GM10266 (cell line): ENCODE data around the gene ALLC.

ENCODE experiments used
- DNase-seq: peaks from one replicate; pipeline ENCODE4 v3.0.0; 2012; ENCODE audit errors: extremely low spot score
- TF ChIP-seq, protein P1 (sequence below): IDR thresholded peaks from 2 replicates; pipeline ENCODE4 v1.5.1; 2012; ENCODE audit warnings: mild to moderate bottlenecking, low read depth; ENCODE audit not compliant: control insufficient read depth, insufficient read depth; ENCODE audit errors: missing control alignments

ALLC gene

GRCh38 chr2:3644246-3644525 lies 13.8 kb upstream of the ALLC start:
- no peak for DNase-seq
- TF ChIP-seq, protein P1, sequence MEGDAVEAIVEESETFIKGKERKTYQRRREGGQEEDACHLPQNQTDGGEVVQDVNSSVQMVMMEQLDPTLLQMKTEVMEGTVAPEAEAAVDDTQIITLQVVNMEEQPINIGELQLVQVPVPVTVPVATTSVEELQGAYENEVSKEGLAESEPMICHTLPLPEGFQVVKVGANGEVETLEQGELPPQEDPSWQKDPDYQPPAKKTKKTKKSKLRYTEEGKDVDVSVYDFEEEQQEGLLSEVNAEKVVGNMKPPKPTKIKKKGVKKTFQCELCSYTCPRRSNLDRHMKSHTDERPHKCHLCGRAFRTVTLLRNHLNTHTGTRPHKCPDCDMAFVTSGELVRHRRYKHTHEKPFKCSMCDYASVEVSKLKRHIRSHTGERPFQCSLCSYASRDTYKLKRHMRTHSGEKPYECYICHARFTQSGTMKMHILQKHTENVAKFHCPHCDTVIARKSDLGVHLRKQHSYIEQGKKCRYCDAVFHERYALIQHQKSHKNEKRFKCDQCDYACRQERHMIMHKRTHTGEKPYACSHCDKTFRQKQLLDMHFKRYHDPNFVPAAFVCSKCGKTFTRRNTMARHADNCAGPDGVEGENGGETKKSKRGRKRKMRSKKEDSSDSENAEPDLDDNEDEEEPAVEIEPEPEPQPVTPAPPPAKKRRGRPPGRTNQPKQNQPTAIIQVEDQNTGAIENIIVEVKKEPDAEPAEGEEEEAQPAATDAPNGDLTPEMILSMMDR: no peak

- TF ChIP-seq, protein P1: no peak
- DNase-seq: no peak
Measured at GRCh38 chr2:3644891-3645605, 13.0 kb upstream of the ALLC start.

DNA sequence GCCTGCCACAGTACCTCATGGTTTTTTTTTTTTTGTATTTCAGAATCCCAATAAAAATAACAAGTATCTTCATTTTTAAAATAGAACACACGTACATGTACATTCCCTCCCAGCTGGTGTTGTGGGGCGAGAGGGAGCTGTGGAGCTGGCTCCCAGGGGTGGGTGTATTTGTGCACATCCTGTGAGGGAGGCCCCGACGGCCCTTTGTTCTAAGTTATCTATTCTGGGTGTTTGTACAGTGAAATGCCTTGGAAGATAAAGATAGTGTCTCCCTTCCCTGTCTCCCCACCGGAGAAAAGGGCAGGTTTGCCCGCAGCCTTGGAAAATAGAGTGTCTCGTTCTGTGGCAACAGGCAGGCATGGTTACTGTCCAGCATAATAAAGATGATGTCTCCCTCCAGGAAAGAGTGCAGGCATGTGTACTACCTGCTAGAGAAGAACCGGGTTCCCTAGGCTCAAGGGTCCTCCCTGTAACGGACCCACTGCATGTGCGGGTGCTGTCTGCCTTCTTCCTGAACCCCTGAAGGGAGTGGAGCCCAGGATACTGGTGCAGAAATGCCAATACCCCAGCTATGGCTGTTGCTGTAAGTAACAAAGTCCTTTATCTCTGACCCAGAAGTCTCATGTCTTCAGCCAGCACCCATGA lies 12.1 kb upstream of the ALLC start:
- no peak for DNase-seq
- TF ChIP-seq, protein P1: no peak

DNA sequence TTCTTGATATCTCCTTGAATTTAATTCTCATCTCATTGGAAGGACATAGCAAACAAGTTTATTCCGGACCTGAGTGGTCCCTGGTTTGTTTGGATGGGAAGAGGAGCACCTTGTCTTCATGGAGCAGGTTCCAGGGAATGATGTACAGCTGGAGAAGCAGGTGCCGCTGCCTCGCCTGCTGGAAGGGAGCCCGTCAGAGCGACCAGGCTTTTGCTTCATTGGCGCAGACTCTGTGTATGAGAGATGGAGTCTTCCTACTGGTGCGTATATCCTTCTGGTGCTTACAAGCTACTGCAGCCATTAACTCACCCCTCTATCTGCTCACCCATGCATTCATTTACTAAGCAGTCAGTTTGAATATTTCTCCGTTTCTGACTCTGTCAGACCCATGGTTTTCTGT lies 11.6 kb upstream of the ALLC start:
- DNase-seq: no peak

DNA sequence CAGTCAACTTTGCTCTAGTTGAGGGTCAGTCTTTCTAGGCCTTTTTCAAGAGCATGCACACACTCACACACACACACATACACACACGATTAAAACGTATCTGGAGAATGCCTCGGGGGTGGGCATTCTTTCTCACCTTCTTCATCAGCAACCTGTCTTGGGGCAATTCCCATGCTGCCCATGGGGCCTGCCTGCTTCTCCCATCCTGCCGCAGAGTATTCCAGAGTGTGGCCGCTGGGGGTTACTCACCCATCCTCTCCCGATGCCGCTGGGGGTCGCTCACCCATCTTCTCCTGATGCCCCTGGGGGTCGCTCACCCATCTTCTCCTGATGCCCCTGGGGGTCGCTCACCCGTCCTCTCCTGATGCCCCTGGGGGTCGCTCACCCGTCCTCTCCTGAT lies 10.8 kb upstream of the ALLC start:
- TF ChIP-seq, protein P1: no peak
- no peak for DNase-seq

More for the DNA sequence above, 11.6 kb upstream of the ALLC start:
- TF ChIP-seq, protein P1: no peak

GRCh38 chr2:3647831-3648651 lies 10.0 kb upstream of the ALLC start:
- DNase-seq: no peak
- TF ChIP-seq, protein P1: no peak

DNA sequence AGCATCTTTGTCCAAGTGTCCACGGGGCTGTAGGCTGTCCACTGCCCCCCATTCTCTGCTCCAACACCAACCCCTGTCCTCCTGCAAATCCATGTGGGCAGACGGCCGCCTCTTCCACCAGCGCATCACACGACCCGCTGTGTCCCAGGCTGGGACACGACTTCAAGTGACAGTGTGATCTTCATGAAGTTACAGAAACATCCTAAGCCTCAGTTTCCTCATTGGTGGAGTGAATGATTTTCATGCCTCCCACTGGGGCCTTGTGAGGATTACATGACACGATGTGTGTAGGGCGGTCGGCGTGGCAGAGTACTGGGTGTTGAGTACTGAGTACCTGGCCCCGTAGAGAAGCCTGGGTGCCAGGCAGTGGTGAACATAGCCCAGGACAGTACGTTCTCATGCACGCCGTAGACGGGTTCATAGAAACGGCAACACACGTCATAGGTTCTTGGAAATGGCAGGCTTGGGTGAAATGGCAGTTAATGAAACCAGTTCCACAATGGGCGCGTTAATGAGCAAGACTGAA lies 9.3 kb upstream of the ALLC start:
- DNase-seq: no peak
- TF ChIP-seq, protein P1: no peak
